Common myeloid progenitor, CD34-positive (primary cell): ENCODE data around the gene SLC17A5.
"Not testable (repeated sequence)": the region's sequence is repeated elsewhere in the genome, so short reads cannot be mapped to it uniquely, and the experiment has no call there.

Experiments used
- CTCF ChIA-PET: fragments of 350-600 bp; sonication (Branson Sonifier 250); formaldehyde crosslinking; loops from one replicate; lab custom pipeline; 2021; ENCODE audit warnings: antibody characterized with exemption; lab: Charles Lee
- POLR2A ChIA-PET: fragments of 350-600 bp; sonication (Branson Sonifier 250); formaldehyde crosslinking; loops from one replicate; lab custom pipeline; 2021; ENCODE audit warnings: antibody characterized with exemption; lab: Charles Lee
- DNase-seq, 3 donors: peaks; one replicate each; pipeline versions ENCODE4 v3.0.0 to v3.0.0-alpha.2; 2013
- H3K27ac ChIP-seq, 2 experiments: 1 replicate in 1 of 2; 2 replicates in 1 of 2; pipeline ENCODE4 v1.7.0; 2013; ENCODE audit warnings: inconsistent platforms in 2 of 2, low read length in 2 of 2, mild to moderate bottlenecking in 2 of 2, low read depth in 1 of 2, moderate library complexity in 1 of 2; ENCODE audit not compliant: severe bottlenecking in 2 of 2, insufficient read depth in 1 of 2, poor library complexity in 1 of 2
- H3K27me3 ChIP-seq, 5 experiments: replicated peaks in 2 of 5; 1 replicate in 3 of 5; 2 replicates in 2 of 5; pipeline versions ENCODE4 v1.6.1 to v1.7.0; 2013; ENCODE audit warnings: low read length in 4 of 5, mild to moderate bottlenecking in 2 of 5, moderate library complexity in 2 of 5, inconsistent platforms in 1 of 5; ENCODE audit not compliant: insufficient read depth in 5 of 5, control insufficient read depth in 4 of 5
- H3K36me3 ChIP-seq, 4 experiments: 1 replicate in 2 of 4; 2 replicates in 2 of 4; pipeline versions ENCODE4 v1.6.1 to v1.7.0; 2013; ENCODE audit warnings: low read length in 3 of 4, control low read depth in 1 of 4, mild to moderate bottlenecking in 1 of 4; ENCODE audit not compliant: control insufficient read depth in 4 of 4, insufficient read depth in 4 of 4
- H3K4me1 ChIP-seq, 4 experiments: 1 replicate in 3 of 4; 2 replicates in 1 of 4; pipeline versions ENCODE4 v1.6.1 to v1.7.1; 2013; ENCODE audit warnings: low read length in 3 of 4, mild to moderate bottlenecking in 3 of 4, control low read depth in 1 of 4, inconsistent platforms in 1 of 4, moderate library complexity in 1 of 4; ENCODE audit not compliant: control insufficient read depth in 4 of 4, insufficient read depth in 4 of 4; ENCODE audit errors: control extremely low read depth in 1 of 4
- H3K4me3 ChIP-seq, 7 experiments: 1 replicate in 4 of 7; 2 replicates in 3 of 7; pipeline versions ENCODE4 v1.5.1 to v1.7.0; 2013; ENCODE audit warnings: mild to moderate bottlenecking in 7 of 7, low read length in 6 of 7, moderate library complexity in 6 of 7, inconsistent platforms in 2 of 7, low read depth in 2 of 7, control low read depth in 1 of 7; ENCODE audit not compliant: insufficient read depth in 4 of 7, control insufficient read depth in 1 of 7; ENCODE audit errors: extremely low read depth in 1 of 7
- H3K9me3 ChIP-seq, 5 experiments: 1 replicate in 4 of 5; 2 replicates in 1 of 5; pipeline versions ENCODE4 v1.6.1 to v1.7.1; 2013; ENCODE audit warnings: low read length in 4 of 5, mild to moderate bottlenecking in 2 of 5, inconsistent platforms in 1 of 5, low read depth in 1 of 5, moderate library complexity in 1 of 5; ENCODE audit not compliant: control insufficient read depth in 4 of 5, insufficient read depth in 2 of 5; ENCODE audit errors: control extremely low read depth in 1 of 5
- WGBS: methylation state at CpG from one replicate; pipeline ENCODE4 v1.1.5; 2013; ENCODE audit not compliant: insufficient coverage; 5-methylcytosine and 5-hydroxymethylcytosine counted together

Gene SLC17A5

GRCh38 chr6:73564578-73565345 lies 89.0 kb downstream of the SLC17A5 start:
- Histone ChIP-seq H3K4me1 (no peaks in the 10 kb centered on the region), H3K36me3 (no peaks in the 10 kb centered on the region), H3K27ac (no peak overlapping the region), H3K9me3 (no peaks in the 10 kb centered on the region), H3K4me3 (no peak overlapping the region), H3K27me3 (no peaks in the 10 kb centered on the region)
- POLR2A ChIA-PET = no interaction called here
- 99% methylated on average over 11 of the region's 17 CpGs for whole genome bisulfite sequencing
- CTCF ChIA-PET = interaction anchor here (1.0 kb wide), 2 partner anchors 7 to 15 kb away, joined by 3 read pairs; no protein-coding TSS in a partner anchor
- no peak for DNase-seq

- no peaks in the 10 kb centered on the region for H3K36me3 ChIP-seq
- WGBS = no CpG with 5 or more reads among the region's 2 CpGs
- H3K27ac ChIP-seq = no peak overlapping the region
- DNase-seq = no peak
- ChIA-PET POLR2A (interaction anchor here (0.7 kb wide), 1 partner anchor 41 kb away, joined by 8 read pairs; no protein-coding TSS in a partner anchor), CTCF (interaction anchor here (1.1 to 1.6 kb wide), 2 partner anchors 9 to 12 kb away, joined by 3 read pairs; no protein-coding TSS in a partner anchor)
- no peaks in the 10 kb centered on the region for H3K4me1 ChIP-seq
- H3K27me3 ChIP-seq = no peaks in the 10 kb centered on the region
- no peak overlapping the region for H3K4me3 ChIP-seq
- H3K9me3 ChIP-seq = no peaks in the 10 kb centered on the region
Measured at GRCh38 chr6:73562558-73562957, 91.2 kb downstream of the SLC17A5 start.

- H3K9me3 ChIP-seq = no peaks in the 10 kb centered on the region
- H3K4me3 ChIP-seq = no peak overlapping the region
- no peaks in the 10 kb centered on the region for H3K36me3 ChIP-seq
- H3K27me3 ChIP-seq = no peaks in the 10 kb centered on the region
- CTCF ChIA-PET = interaction anchor here (0.8 to 1.6 kb wide), 3 partner anchors 11 to 13 kb away, joined by 3 read pairs; no protein-coding TSS in a partner anchor
- POLR2A ChIA-PET = no interaction called here
- no peak overlapping the region for H3K27ac ChIP-seq
- WGBS = 91% methylated on average over 4 of the region's 9 CpGs
- DNase-seq = no peak
- no peaks in the 10 kb centered on the region for H3K4me1 ChIP-seq
Measured at GRCh38 chr6:73560853-73561407, 92.9 kb downstream of the SLC17A5 start.

GRCh38 chr6:73560182-73560732 lies 93.5 kb downstream of the SLC17A5 start:
- ChIA-PET POLR2A (no interaction called here), CTCF (interaction anchor here (0.8 to 3.8 kb wide), 4 partner anchors 12 to 45 kb away, joined by 3 to 19 read pairs (median 4); no protein-coding TSS in a partner anchor)
- no peaks in the 10 kb centered on the region for H3K36me3 ChIP-seq
- no peaks in the 10 kb centered on the region for H3K27me3 ChIP-seq
- no peaks in the 10 kb centered on the region for H3K4me1 ChIP-seq
- no peak overlapping the region for H3K27ac ChIP-seq
- no peak overlapping the region for H3K4me3 ChIP-seq
- 92% methylated on average over 6 of the region's 8 CpGs for WGBS
- H3K9me3 ChIP-seq = no peaks in the 10 kb centered on the region
- DNase-seq = no peak

- H3K4me3 ChIP-seq, H3K27me3 ChIP-seq, DNase-seq, H3K9me3 ChIP-seq, POLR2A ChIA-PET, H3K4me1 ChIP-seq, H3K27ac ChIP-seq, H3K36me3 ChIP-seq: not testable (repeated sequence)
- WGBS = 95% methylated on average over 7 of the region's 12 CpGs
- CTCF ChIA-PET = interaction anchor here (1.7 to 3.8 kb wide), 3 partner anchors 11 to 44 kb away, joined by 4 to 19 read pairs (median 5); no protein-coding TSS in a partner anchor
Measured at GRCh38 chr6:73559399-73559794, 94.4 kb downstream of the SLC17A5 start.

- H3K36me3 ChIP-seq = no peaks in the 10 kb centered on the region
- H3K4me1 ChIP-seq = no peaks in the 10 kb centered on the region
- POLR2A ChIA-PET = no interaction called here
- no peaks in the 10 kb centered on the region for H3K9me3 ChIP-seq
- WGBS = 100% methylated on average over 3 of the region's 4 CpGs
- DNase-seq = no peak
- H3K27me3 ChIP-seq = no peaks in the 10 kb centered on the region
- no peak overlapping the region for H3K4me3 ChIP-seq
- no peak overlapping the region for H3K27ac ChIP-seq
- CTCF ChIA-PET = interaction anchor here (1.7 to 3.8 kb wide), 3 partner anchors 11 to 43 kb away, joined by 4 to 19 read pairs (median 5); no protein-coding TSS in a partner anchor
Measured at GRCh38 chr6:73558624-73559398, 95.0 kb downstream of the SLC17A5 start.
